Measurements from ENCODE around the gene SSB.
"Not testable (repeated sequence)": the region's sequence is repeated elsewhere in the genome, so short reads cannot be mapped to it uniquely, and the experiment has no call there.

The SSB gene

DNA sequence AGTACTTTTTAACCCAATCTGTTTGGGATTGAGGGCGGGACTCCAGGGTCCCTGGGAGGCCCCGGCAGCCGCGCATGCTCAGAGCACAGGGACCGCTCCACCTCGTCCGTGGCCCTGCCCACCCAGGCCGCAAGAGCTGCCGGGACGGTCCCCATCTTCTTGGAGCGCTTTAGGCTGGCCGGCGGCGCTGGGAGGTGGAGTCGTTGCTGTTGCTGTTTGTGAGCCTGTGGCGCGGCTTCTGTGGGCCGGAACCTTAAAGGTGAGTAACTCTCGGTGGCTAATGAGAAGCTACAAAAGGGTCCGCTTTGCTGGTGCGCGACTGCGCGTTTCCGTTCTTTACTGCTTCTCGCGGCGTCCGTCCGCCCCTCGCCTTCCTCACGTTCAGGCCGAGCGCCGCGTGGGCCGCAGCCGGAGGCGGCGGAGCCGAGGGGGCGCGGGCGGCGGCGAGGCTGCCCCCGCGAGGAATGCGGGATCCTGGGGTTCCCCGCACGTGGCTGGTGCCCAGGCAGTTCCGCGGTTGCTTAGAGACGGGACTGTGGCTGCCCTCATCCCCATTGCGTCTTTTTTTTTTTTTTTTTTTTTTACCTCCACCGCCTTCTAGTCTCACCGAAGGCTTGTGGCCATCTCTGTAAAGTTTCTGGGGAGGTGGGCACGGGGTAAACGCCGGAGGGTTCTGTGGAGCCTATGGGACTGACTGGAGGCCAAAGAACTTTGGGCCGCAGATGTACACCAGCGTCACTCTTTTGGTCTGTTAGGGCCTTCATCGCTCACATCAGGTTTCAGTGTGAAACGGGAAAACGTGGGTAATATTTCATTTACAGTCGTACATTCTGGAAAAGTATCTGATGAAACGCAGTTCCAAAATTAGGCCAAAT, at the start of gene SSB:
Gene SSB, plus strand, starts transcription at position 154 of the 875 bp plus-strand sequence. CDS start 2,090 bp downstream, outside the sequence.
- peak; percentile 83 for DNase-seq

DNA sequence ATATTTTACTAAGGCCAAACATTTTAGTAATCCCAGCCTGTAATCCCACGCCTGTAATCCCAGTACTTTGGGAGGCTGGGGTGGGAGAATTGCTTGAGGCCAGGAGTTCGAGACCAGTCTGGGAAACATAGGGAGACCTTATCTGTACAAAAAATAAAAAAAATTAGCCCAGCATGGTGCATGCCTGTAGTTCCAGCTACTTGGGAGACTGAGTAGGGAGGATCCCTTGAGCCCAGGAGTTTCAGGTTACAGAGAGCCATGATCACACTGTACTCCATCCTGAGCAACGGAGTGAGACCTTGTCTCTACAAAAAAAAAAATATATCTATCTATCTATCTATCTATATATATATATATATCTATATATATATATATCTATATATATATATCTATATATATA, 45.9 kb upstream of the SSB start:
- DNase-seq, result no peak

DNA sequence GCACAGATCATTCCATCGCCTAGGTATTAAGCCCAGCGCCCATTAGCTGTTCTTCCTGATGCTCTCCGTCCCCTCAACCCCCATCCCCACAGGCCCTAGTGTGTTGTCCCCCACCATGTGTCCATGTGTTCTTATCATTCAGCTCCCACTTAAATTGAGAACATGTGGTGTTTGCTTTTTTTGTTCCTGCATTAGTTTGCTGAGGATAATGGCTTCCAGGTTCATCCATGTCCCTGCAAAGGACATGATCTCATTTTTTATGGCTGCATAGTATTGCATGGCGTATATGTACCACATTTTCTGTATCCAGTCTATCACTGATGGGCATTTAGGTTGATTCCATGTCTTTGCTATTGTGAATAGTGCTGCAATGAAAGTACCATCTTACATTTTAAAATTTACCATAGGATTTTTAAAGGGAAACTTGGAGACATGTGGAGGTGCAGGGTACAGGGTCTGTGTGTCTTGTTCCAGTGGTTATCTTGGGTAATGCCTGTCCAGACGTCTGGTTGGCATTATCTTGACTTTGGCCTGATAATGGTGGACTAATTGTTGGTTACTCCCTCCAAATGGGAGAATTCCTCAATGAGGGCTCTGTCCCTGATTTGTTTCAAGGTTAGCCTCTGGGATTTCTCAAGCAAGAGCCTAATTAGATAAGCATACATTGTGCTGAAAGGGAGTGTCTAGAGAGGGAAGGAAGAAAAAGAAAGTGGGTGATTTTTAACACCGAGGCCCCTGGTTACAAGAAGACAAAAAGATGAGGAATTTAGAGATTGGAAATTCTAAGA, 43.4 kb upstream of the SSB start:
- no peak for DNase-seq

DNA sequence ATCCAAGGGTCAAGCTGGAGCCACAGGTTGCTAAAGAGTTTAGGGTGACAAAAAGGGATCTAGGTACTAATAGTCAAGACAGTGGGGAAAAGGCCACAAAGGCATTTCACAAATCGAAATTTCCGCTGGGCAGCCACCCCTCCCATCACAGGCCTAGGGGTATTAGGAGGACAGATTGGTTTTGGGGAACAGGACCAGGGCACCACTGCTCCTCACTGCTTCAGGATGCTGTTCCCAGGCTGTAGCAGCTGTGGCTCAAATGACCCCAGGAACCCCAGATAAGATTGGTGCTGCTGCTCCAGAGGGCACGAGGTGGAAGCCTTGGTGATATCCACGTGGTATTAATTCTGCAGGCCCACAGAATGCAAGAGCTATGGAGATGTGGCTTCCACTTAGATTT, 42.3 kb upstream of the SSB start:
- no peak for DNase-seq

DNA sequence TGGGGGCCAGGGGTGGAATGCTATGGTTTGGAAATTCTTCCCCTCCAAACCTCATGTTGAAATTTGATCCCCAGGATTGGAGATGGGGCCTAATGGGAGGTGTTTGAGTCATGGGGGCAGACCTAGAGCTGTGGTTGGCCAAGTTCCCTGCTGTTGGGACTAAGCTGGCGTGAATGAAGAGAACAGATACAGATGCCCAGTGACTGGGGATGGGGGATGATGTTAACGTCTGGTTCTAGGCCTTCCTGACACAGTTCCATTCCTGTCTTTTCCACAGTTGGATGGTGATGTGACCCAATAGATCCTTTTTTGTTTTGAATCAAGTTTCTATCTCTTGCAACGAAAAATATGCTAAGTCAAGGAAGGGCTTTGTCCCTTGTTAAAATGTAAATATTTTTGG, 41.3 kb upstream of the SSB start:
- DNase-seq, result no peak

DNA sequence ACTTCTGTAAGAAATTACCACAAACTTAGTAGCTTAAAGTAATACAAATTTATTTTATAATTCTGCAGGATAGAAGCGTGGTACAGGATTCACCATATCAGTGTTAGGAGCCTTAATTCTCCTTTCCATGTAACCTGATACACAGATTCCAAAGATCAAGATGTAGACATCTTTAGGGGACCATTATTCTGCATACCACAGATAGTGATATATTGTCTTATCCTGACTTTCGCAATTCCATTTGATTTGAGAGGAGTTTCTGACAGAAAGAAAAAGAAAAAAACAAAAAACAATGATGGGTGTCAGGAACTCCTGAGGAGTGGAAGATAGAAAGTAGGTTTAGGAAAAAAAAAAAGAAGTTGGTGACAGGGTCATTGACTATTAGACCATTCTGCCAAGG, 40.9 kb upstream of the SSB start:
- no peak for DNase-seq

DNA sequence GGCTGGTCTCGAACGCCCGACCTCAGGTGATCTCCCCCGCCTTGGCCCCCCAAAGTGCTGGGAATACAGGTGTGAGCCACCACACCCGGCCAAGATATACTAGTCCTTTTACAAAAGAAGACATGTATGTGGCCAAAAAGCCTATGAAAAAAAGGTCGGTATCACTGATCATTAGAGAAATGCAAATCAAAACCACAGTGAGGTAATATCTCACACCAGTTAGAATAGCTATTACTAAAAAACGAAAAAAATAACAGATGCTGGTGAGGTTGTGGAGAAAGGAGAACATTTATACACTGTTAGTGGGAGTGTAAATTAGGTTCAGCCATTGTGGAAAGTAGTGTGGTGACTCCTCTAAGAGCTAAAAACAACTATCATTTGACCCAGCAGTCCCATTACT, 38.7 kb upstream of the SSB start:
- no peak for DNase-seq

DNA sequence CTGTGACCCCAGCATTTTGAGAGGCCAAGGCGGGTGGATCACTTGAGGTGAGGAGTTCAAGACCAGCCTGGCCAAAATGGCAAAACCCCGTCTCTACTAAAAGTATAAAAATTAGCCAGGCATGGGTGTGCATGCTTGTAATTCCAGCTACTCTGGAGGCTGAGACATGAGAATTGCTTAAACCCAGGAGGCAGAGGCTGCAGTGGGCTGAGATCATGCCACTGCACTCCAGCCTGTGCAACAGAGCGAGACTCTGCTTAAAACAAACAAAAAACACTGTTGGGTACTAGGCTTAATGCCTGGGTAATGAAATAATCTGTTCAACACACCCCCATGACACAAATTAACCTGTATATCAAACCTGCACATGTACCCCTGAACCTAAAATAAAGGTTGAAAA, 37.9 kb upstream of the SSB start:
- DNase-seq, result not testable (repeated sequence)

DNA sequence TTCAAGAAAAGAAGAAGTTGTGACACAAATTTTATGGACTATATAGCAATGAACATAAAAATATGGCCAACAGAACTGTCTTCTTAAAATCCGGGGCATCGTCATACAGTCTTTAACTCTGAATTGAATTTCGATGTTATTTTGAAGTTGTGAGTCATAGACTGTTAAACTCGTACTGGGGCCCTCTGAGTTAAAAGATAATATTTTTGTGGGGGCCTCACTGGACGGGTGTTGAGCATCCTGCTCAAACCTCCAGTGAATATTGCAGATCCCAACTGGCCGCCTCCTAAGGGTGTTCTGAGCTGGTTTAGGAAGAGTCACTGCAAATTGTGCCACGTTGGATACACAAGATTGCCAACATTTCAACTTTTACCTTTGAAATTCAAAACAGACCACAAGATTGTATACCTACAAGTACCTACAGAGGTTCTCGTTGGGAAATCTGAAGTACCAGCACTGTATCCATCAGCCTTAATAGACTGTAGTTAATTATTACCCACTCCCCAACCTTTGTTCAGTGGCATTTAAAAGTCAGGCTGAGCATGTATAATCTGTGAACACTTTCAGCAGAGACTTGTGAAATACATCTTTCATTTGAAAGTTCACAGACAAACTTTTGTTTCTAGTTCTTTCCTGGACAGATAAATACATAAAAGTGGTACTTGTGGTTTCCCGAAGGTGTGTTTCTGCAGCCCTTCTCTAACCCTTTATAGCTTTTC, 37.3 kb upstream of the SSB start:
- DNase-seq, result no peak

DNA sequence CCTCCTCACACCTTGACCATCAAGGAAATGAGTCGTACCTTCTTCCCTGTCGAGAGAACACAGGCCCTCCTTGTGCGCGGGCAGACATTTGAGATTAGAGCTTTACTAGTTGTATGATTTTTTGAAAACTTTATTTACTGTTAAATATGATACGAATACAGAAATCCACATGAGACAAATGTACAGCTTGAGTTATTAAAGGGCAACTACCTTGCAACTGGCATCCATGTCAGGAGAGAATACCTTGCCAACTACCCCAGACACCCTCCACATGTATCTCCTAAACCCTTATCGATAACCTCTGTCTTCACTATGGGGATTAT, 36.7 kb upstream of the SSB start:
- DNase-seq, result no peak

DNA sequence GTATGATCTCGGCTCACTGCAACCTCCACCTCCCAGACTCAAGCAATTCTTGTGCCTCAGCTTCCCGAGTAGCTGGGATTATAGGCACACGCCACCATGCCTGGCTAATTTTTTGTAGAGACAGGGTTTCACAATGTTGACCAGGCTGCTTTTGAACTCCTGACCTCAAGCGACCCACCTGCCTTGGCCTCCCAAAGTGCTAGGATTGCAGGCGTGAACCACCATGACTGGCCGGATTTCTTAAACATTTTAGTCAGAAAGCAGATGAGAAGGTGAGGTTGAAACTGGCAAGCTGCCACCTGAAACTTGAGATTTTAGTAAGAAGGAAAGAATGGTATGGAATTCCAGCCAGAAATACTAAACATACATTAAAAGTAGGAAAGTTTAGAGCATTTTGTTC, 33.1 kb upstream of the SSB start:
- no peak for DNase-seq

DNA sequence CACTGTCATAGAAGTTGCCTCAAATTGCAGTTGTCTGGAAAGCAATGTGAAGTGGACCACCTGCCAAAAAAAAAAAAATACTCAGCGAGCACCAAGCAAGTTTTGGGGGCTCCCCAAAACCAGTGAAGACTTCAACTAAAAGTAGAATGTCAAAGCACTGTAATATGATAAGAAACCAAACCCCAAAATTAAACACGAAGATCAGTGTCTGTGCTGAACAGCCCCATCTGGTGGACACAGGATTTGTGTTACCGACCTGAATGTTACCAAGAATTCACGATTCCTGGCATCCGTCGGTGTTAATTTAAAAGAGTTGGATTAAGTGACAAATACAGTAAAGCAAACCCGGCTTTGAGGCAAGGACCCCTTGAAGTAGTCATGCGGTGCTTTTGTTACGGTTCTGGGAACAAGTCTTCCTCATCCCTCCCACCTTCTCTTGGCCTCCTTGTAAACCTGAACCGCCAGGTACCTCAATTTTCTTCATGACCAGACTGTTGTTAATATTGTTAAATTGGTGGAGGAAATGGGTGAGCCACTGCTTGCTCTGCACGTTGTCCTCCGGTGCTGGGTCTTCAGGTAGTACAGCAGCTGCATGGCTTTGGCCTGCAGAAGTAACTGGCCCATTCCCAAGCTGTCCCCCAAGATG, 31.3 kb upstream of the SSB start:
- peak; percentile 8 for DNase-seq

DNA sequence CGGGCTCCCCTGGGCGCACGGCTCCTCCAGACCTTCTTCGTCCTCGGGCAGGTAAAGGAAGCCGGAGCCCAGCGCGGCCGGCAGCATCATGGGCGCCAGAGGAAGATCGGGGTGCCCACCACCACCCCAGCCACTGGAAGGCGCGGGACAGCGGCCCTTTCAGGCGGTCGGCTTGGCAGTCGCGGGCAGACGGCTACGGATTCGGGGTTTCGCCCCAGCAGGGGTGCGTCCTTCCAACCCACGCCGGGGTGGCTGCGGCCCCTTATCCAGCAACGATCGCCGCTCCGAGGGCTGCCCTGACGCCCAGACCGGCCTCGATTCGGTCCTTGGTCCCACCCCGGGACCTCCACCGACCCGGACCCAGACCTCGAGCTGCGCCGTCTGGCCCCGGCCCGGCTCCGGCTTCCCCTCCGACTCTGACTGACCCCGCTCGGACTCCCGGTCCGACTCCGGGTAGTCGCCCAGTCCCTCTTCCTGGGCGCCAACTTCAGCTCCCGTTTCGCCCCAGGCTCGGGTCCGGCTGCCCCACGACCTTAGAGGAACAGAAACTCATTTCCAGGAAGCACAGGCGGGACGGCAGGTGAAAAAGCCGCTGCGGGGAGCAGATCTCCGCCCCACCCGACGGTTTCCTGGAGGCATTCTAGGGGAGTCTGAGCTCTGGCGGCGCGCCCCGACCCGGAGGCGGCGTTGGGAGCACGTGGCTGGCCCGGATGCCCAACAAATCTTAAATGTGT, 30.2 kb upstream of the SSB start:
- DNase-seq, result no peak

DNA sequence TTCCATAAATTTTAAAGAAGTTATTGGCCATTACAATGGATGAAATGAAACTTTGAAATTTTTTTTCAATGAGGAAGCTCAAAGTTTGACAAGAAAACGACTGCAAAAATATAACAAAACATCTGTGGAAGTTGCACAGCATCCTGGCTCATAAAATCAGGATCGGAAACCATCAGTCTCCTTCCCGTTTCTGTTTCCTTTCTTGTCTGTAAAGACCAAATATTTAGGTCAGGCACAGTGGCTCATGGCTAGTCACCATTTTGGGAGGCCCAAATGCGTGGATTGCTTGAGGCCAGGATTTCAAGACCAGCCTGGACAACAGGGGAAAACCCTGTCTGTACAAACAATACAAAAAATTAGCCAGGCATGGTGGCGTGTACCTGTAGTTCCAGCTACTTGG, 27.6 kb upstream of the SSB start:
- DNase-seq, result no peak

DNA sequence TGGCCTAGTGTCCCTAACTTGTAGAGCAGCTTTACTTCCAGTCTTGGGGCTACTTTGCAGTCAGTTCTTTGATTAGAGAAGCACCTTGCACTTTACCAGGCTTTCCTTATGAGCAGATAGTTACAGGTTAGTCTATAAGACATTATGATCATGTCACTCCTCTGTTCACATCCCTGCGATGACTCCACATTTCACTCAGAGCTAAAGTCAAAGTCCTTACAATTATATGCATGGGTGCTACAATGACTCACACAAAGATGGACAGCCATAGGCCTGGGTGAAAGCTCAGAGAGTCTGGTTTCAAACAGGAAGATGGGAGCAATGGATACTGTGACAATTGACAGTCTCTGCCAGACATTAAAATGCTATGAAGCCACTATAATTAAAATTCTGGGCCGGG, 27.1 kb upstream of the SSB start:
- no peak for DNase-seq

DNA sequence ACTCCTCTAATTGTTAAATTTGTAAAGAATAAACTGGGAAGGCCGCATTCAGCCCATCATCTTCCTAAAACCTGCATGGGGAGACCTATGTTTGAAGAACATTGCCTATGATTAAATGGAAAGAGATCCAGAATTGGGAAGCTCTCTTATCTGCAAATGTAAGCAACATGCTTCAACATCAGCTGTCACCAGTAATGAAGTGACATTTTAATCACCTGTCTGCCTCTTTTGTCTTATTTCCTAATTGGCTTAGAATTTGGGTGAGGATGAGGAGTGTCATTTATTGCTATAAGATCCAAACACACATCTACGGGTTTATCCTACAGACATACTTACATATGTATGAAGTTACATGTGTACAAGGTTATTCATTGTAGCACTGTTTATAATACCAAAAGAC, 26.0 kb upstream of the SSB start:
- no peak for DNase-seq

DNA sequence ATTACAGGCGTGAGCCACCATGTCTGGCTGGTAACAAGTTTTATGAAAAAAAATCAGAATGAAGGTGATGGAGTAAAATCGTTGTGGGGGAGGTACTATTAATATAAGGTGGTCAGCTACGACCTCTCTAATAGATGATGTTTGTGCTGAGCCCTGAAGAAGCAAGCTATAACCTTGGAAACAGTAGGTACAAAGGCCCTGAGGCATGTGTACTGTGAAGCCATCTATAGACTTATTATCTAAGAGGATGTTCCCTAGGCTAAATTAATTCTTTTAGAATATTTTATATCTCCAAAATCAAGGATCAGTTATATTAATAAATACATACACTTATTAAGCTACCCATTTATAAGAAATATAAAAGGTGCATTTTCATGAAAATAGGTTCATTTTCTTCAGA, 23.3 kb upstream of the SSB start:
- no peak for DNase-seq

DNA sequence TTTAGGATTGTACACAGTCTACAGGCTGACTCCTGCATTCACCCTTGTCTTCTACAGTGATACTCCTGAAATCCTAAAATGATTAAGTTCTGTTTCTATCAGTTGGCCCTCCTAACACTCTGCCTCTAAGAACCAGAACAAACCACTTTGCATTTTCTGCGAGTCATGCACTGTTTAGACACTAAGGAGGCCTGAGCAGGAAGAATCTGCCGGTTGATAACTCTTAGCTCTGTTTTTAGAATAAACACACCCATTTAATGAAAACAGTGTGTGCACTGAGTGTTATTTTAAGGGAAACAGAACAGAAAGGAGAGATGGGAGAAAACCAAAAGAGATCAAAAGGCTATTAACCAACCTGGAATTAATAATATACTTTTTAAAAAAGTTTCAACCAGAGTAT, 22.9 kb upstream of the SSB start:
- DNase-seq, result no peak

DNA sequence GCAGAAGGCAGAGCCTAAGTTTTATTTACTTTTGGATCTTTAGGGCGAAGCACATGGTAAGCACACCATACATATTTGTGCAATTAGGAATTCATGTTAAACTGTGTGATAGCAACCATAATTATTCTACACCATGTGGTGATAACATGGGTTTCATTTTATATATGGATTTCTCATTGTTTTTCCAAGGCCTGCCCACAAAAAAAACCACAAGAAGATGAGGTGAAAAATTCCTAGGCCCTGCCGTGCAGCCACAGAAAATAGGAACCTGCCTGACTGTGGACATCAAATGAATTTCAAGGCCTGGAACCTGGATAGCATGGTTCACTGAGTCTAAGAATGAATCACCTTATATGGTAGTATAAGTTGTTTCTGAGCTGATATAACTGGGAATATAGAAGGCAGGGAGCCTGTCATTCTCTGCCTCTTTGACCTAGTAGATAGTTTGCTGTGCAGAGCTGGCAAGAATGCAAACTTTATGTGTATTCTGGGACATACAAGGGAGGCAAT, 22.4 kb upstream of the SSB start:
- DNase-seq, result no peak

DNA sequence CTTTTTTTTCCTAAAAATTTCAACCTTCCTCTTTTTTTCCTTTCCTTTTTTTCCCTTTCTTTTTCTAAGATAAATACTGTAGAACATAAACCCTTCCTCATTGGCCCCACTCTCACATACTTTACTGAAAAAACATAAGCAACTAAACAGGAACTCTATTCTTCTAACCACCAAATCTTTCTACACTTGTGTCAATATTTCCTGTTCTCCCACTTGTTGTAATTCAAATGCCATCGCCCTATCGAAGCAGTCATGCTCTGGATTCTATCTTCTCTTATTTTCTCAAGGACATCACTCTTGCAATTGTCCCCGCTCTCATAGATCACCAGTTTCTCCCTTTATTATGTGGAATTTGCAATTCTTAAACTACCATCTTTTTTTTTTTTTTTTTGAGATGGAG, 20.2 kb upstream of the SSB start:
- no peak for DNase-seq

DNA sequence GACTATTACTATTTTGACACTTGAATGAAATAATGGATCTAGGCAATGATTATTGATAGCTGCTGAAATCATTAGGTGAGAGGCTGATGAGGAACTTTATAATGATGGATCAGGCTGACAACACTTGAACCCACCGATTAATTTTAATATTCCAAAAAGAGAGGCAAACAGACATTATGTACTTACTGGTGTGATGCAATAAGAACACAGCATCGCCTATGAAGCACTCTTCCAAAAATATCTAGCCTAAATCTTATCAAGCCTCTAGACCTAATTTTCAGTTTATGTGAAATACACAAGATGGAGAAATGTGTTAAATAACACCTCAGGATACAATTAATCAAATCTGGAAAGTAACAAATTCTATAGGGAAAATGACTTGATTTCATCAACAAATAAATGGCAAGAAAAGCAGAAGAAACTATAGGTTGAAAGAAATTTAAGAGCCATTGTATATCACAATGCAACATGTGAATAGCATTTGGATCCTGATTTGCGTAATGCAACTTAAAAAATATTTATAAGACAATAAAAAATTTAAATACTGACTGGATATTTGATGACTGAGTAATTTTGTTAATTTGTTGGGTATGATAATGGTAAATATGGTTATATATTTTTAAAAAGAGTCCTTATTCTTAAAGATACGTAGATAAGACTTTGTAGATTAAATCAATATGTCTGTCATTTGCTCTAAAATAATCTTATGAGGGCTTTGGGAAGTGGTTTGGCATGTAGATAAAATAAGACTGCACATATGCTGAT, 17.2 kb upstream of the SSB start:
- no peak for DNase-seq

DNA sequence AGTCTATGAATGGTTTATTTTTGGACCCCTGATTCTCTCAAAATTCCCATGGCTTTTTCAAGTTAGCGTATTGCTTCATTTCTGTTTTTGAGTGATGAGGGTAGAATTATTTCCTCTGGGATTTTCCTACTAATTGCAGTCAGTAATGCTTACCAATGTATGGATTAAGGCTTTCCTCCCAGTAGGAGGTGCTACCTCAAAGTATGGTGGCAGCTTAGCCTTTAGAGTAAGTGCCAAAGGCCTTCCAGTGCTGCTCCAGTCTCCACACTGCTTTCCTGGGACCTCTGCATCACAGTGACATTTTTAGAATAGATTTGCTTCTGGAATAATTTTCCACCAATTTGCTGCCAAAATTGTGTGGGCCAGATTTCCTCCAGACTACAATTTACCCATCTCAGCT, 16.2 kb upstream of the SSB start:
- no peak for DNase-seq
